ENCODE results near the gene MTNR1B. TPM values are rescaled to one million over a fixed set of nuclear protein-coding genes. Genes with fewer than 3 reads are reported as not detected.

MTNR1B gene
- total and polyA plus RNA-seq, 2 experiments from 2014 or later = not detected

- Histone ChIP-seq H3K9me3 (ENCODE audit: low read depth) (no peaks in the 10 kb centered on the region), H3K27ac (no peak overlapping the region), H3K79me2 (ENCODE audit: insufficient read depth) (no peaks in the 10 kb centered on the region), H3K9ac (no peak overlapping the region), H3K4me2 (ENCODE audit: unreplicated experiment) (no peak overlapping the region), H3K9me2 (ENCODE audit: insufficient read depth) (no peaks in the 10 kb centered on the region), H3K4me3 (no peak overlapping the region), H2AFZ (no peak overlapping the region; the same call in 1 of the 2 replicates), H3K4me1 (ENCODE audit: insufficient read depth) (0 out of 2 replicates have a peak, but pooled peaks cover 4% of the 10 kb centered on the region), H3K36me3 (ENCODE audit: low read depth) (no peaks in the 10 kb centered on the region), H3F3A (ENCODE audit: insufficient read depth) (no peaks in the 10 kb centered on the region), H4K20me1 (ENCODE audit: insufficient read depth) (no peaks in the 10 kb centered on the region), H3K27me3 (replicated peaks; ENCODE audit: insufficient read depth) (no peaks in the 10 kb centered on the region; the same call in 1 of the 2 replicates)
- 34% methylated on average over 6 of the region's 6 CpGs for WGBS, 2 experiments (ENCODE audit: low coverage in 1 of 2, low lambda C conversion rate in 2 of 2, missing lambda C conversion rate in 2 of 2)
- in situ Hi-C loops (cut with MboI) = no loop called here
- DNase-seq = no peak
- no peak for TF ChIP-seq EZH2 (IDR thresholded peaks at IDR 0.05; ENCODE audit: insufficient read depth, poor library complexity, severe bottlenecking)
- TF ChIP-seq EZH2phosphoT487 (IDR thresholded peaks at IDR 0.05; ENCODE audit: insufficient read depth, low read depth) = no peak
Observed at GRCh38 chr11:93028960-93029522, 59.6 kb downstream of the MTNR1B start.

- H3F3A ChIP-seq (ENCODE audit: insufficient read depth) = no peaks in the 10 kb centered on the region
- no peaks in the 10 kb centered on the region for H3K9me3 ChIP-seq (ENCODE audit: low read depth)
- no peaks in the 10 kb centered on the region; the same call in 1 of the 2 replicates for H3K27me3 ChIP-seq (replicated peaks; ENCODE audit: insufficient read depth)
- 41 to 64% methylated on average over 8 of the region's 8 CpGs for WGBS, 2 experiments (ENCODE audit: low coverage in 1 of 2, low lambda C conversion rate in 2 of 2, missing lambda C conversion rate in 2 of 2)
- TF ChIP-seq EZH2phosphoT487 (IDR thresholded peaks at IDR 0.05; ENCODE audit: insufficient read depth, low read depth) (no peak), EZH2 (IDR thresholded peaks at IDR 0.05; ENCODE audit: insufficient read depth, poor library complexity, severe bottlenecking) (no peak)
- H2AFZ ChIP-seq = no peak overlapping the region
- H3K27ac ChIP-seq = peak overlapping the region; percentile 18; the same call in 1 of the 2 replicates
- H3K4me1 ChIP-seq (ENCODE audit: insufficient read depth) = 0 out of 2 replicates have a peak, but pooled peaks cover 4% of the 10 kb centered on the region
- DNase-seq = peak; percentile 74
- H3K4me2 ChIP-seq (ENCODE audit: unreplicated experiment) = no peak overlapping the region
- H3K9me2 ChIP-seq (ENCODE audit: insufficient read depth) = no peaks in the 10 kb centered on the region
- H3K4me3 ChIP-seq = no peak overlapping the region
- no peaks in the 10 kb centered on the region for H3K36me3 ChIP-seq (ENCODE audit: low read depth)
- no peak overlapping the region for H3K9ac ChIP-seq
- in situ Hi-C loops (cut with MboI) = no loop called here
- H3K79me2 ChIP-seq (ENCODE audit: insufficient read depth) = no peaks in the 10 kb centered on the region
- no peaks in the 10 kb centered on the region for H4K20me1 ChIP-seq (ENCODE audit: insufficient read depth)
Observed at GRCh38 chr11:93031386-93031785, 61.9 kb downstream of the MTNR1B start.

Small RNA genes lying within 50 kb of the gene (small RNA-seq; reads per million reads assigned to genes)
- not detected for gene SNRPGP16 (ENCODE audit: low read depth, low replicate concordance)

Other genes with a start within 250 kb of the MTNR1B start
- gene SLC36A4, start 228.3 kb downstream of the MTNR1B start, total RNA-seq (2014; rRNA removed; shearing (Covaris generic)) = 2.9 and 4.4 TPM in 2 replicates
- 18.1 and 21.2 TPM in 2 replicates for gene SLC36A4, start 228.3 kb downstream of the MTNR1B start, polyA plus RNA-seq (2016; fragmentation: Nextera tagmentation; extraction: Ambion mirVana)